ENCODE measurements around the gene PEX1.
A peak's percentile ranks its signal among the peaks of the same experiment; 100 is the strongest.
"Not testable (repeated sequence)": the region's sequence is repeated elsewhere in the genome, so short reads cannot be mapped to it uniquely, and the experiment has no call there.

Gene PEX1

GRCh38 chr7:92528188-92528957, at the start of gene PEX1, which contains the start of gene RBM48:
Gene PEX1, minus strand, starts transcription at chr7:92528520. Its CDS starts 85 bp downstream, at chr7:92528435.
Gene RBM48, plus strand, starts transcription at chr7:92528795. Its CDS starts 19 bp downstream, at chr7:92528814.
- peak; percentile 96 for DNase-seq

- no peak for DNase-seq
These were observed 48.0 kb upstream of the PEX1 start for GRCh38 chr7:92576296-92576695.

DNA sequence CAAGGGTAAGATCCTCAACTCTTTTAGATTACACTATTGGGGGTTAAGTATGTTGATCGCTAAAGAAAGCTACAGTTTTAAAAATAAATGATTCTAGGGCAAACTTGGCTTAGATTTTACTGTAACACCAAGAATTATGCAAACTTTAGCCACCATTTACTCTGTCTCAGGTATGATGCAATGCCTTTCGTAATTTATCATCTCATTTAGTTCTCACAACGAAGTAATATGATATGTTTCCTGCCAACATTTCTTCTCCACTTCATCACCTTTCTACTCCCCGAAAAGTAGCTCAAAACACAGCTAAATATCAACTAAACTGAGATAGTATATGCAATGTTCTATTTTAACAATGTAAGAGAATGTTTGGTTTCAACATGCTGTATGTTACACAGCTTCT, 40.8 kb upstream of the PEX1 start:
- DNase-seq: no peak

DNA sequence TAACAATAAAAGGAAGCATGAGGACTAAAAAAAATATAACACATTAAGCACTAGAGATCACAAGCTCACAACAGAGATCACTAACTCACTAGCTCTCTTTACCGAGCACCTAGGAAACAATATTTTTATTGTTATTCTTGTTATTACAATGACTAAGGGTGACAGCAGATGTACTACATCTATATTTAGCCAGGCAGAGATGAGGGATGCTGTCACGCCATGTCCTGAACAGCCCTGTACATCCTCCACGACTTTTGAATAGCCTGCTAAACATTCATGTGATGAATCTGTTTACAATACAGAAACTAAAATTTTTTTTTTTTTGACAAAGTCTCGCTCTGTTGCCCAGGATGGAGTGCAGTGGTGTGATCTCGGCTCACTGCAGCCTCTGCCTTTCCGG, 39.1 kb upstream of the PEX1 start:
- DNase-seq: no peak

- no peak for DNase-seq
These were observed 35.0 kb upstream of the PEX1 start for GRCh38 chr7:92563345-92563744.

DNA sequence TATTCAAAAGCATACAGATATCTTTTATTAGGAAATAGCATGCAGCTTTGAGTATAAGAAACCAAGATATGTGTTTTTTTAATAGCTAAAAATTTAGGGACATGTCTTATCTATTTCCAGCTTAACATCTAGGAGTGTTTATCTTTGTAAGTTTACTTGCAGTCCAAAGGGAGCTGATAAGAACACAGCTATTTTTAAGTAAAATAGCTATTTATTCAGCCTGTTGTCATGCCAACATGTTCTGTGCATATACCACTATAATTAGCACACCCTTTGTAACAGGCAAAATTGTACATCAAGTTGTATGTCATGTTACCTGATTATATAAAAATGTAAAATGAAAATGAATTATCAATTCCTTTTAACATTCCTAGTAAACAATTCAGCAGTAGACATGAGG, 32.3 kb upstream of the PEX1 start:
- DNase-seq: no peak

GRCh38 chr7:92557808-92558362, 29.6 kb upstream of the PEX1 start:
- DNase-seq: no peak

- DNase-seq: no peak
These were observed 28.9 kb upstream of the PEX1 start for GRCh38 chr7:92557249-92557648.

DNA sequence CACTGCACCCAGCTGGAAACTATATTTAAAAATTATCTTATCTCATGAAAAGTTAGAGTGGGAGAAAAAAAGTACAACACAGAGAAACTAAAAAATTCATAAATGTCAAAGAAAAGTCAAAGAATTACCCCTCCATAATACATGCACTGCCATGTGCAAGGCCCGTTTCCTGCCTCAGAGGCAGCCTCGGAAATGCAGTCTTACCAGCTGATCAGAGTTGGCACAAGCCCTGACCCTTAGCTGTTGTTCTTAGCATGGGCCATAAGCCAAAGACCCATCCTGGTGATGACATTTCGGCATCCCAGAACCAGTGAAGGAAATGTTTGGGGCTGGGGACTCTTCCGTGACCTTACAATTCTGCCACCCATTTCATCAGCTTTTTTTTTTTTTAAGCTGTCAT, 21.9 kb upstream of the PEX1 start:
- no peak for DNase-seq

DNA sequence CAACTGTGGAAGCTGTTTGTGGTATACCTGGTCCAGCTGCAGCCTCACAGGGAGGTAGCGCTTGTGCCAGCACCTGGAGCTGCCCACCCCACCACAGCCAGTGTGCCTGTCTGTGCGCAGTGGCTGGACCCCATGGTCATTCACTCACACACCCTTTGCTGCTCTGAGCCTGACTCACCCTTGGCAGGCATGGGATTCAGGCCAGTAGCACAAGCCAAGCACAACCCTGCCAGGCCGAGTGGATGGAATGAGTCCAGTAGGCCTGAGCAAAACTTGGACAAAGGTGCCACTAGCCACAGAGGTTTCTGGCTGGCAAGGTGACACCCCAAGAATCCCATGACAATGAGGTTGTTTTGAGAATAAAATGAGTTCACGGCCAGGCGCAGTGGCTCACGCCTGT, 19.3 kb upstream of the PEX1 start:
- no peak for DNase-seq

DNA sequence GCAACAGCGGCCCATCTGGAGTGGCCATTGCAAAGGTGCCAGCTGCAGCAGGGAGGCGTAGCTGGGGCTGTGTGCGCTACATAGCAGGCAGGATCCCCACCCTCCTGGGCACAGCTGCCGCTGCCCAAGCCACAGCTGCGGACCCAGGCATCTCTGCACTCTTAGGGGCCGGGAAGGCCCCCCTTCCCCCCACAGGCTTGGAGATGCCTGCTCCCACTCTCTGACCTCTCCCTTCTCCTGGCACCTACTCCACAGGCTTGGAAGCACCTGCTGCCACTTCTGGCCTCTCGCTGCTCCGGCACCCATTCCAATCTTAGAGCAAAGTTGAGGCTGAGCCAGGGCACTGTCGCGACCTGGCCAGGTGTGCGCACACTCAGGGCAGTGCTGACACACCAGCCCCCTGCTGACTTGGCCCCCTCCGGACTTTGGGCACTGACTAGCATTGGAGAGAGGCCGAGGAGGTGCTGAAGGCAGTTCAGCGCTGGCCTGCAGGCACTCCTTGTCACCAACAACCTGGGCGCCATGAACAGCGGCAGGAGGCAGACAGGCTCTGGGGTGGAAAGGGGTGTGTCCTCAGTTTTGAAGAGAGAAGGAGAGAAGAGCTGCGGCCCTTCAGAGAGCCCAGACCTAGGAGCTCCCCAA, 18.7 kb upstream of the PEX1 start:
- DNase-seq: no peak

GRCh38 chr7:92545116-92545515, 16.8 kb upstream of the PEX1 start:
- not testable (repeated sequence) for DNase-seq

- DNase-seq: not testable (repeated sequence)
These were observed 15.2 kb upstream of the PEX1 start for GRCh38 chr7:92543542-92543941.

- no peak for DNase-seq
These were observed 6.3 kb upstream of the PEX1 start for GRCh38 chr7:92534572-92534971.

DNA sequence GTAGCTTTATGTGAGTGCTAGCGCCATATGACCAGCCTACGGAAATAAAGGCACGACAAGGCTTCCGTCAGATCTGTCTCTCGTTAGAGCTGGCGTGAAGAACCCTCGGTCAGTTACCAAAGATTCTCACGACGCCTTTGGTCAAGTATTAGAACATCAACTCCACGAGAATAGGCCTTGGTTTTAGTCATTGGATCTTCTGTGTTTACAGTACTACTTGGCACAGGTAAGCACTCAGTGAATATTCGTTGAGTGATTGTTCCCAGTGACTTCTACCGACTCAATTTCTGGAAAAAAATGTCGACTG, 591 bp upstream of the PEX1 start:
- no peak for DNase-seq

GRCh38 chr7:92527300-92528187, 776 bp downstream of the PEX1 start:
- DNase-seq: peak; percentile 69

DNA sequence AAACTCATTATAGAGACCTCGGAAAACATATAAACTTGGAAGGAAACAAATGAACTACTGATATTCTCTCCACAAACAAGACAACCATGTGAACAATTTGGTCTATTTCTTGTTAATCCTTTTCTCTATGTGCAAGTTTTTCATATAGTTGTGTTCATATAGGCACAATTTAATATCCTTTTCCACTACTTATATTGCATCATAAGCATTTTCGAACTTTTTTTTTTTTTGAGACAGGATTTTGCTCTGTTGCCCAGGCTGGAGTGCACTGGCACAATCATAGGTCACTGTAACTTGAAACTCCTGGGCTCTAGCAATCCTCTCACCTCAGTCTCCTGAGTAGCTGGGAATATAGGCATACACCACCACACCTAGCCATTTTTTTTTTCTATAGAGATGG, 5.2 kb downstream of the PEX1 start:
- DNase-seq: no peak

- no peak for DNase-seq
These were observed 8.3 kb downstream of the PEX1 start for GRCh38 chr7:92520024-92520423.

DNA sequence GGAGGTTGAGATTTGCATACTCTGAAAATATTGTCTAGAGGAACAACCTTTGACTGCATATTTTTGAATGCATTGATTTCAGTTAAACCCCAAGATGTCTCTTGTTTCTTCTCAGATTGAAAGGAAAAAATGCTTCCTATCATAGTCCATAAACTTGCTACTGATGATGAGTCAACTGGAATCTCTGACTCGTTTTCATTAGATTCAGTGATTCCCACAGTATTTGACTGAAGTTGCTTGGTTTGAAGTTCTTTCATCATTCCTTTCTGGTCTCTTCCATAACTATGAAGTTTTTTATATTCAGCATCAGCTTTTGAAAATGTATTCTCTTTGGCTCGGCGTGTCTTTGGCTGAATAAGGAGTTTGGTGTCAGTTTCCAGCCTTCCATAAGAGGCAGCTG, 10.7 kb downstream of the PEX1 start:
- DNase-seq: no peak

DNA sequence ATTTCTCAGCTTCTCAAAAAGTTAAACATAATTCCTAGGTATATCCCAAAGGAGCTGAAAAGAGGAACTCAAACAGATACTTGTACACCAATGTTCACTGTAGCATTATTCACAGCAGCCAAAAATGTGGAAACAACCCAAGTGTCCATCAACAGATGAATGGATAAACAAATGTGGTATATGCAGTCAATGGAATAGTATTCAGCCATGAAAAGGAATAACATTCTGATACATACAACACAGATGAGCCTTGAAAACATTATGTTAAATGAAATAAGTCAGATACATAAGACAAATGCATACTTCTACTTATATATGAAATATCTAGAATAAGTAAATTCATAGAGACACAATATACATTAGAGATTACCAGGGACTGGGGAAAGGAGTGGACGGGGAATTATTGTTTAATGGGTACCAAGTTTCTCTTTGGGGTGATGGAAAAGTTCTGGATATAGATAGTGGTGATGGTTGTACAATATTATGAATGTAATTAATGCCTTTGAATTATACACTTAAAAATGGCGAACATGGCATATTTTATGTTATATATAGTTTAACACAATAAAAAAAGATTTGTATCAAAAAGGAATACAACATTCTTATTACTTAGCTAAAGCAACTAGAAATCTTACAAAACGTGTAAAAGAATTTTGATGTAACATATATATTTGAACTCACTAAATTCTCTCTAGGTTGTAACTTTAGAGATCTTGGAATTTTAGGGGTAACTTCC, 15.0 kb downstream of the PEX1 start:
- DNase-seq: no peak

GRCh38 chr7:92508946-92509345, 19.4 kb downstream of the PEX1 start:
- DNase-seq: no peak

- DNase-seq: no peak
These were observed 22.0 kb downstream of the PEX1 start for GRCh38 chr7:92506363-92506762.

GRCh38 chr7:92504563-92504962, 23.8 kb downstream of the PEX1 start:
- no peak for DNase-seq
